Measurements from ENCODE around the gene MPHOSPH8. TPM values are rescaled to one million over a fixed set of nuclear protein-coding genes. Genes with fewer than 3 reads are reported as not detected.
"Not testable (repeated sequence)": the region's sequence is repeated elsewhere in the genome, so short reads cannot be mapped to it uniquely, and the experiment has no call there.

MPHOSPH8 gene
- total RNA-seq, 1 donor from 2014 or later: 16.8 TPM

GRCh38 chr13:19607523-19608078 lies 25.9 kb upstream of the MPHOSPH8 start:
- Histone ChIP-seq H3K4me3 (ENCODE audit: low read depth, low read length) (no peak overlapping the region), H3K27me3 (ENCODE audit: control insufficient read depth, insufficient read depth, low read length) (no peaks in the 10 kb centered on the region), H3K36me3 (ENCODE audit: control insufficient read depth, insufficient read depth, low read length) (no peaks in the 10 kb centered on the region)
- no peak for DNase-seq (ENCODE audit: low read depth)
- TF ChIP-seq CTCF (IDR thresholded peaks at IDR 0.05; ENCODE audit: insufficient read depth, low read length, poor library complexity, severe bottlenecking): no peak

GRCh38 chr13:19618977-19619376 lies 14.5 kb upstream of the MPHOSPH8 start:
- TF ChIP-seq CTCF (IDR thresholded peaks at IDR 0.05; ENCODE audit: insufficient read depth, low read length, poor library complexity, severe bottlenecking): peak; percentile 58
- DNase-seq (ENCODE audit: low read depth): no peak
- H3K36me3 ChIP-seq (ENCODE audit: control insufficient read depth, insufficient read depth, low read length): no peaks in the 10 kb centered on the region
- H3K27me3 ChIP-seq (ENCODE audit: control insufficient read depth, insufficient read depth, low read length): no peaks in the 10 kb centered on the region
- no peak overlapping the region for H3K4me3 ChIP-seq (ENCODE audit: low read depth, low read length)

- DNase-seq (ENCODE audit: low read depth): no peak
- no peaks in the 10 kb centered on the region for H3K27me3 ChIP-seq (ENCODE audit: control insufficient read depth, insufficient read depth, low read length)
- H3K4me3 ChIP-seq (ENCODE audit: low read depth, low read length): no peak overlapping the region
- no peak for TF ChIP-seq CTCF (IDR thresholded peaks at IDR 0.05; ENCODE audit: insufficient read depth, low read length, poor library complexity, severe bottlenecking)
- H3K36me3 ChIP-seq (ENCODE audit: control insufficient read depth, insufficient read depth, low read length): no peaks in the 10 kb centered on the region
Observed at GRCh38 chr13:19622193-19622592, 11.3 kb upstream of the MPHOSPH8 start.

GRCh38 chr13:19624265-19624664 lies 9.2 kb upstream of the MPHOSPH8 start:
- Histone ChIP-seq H3K4me3 (ENCODE audit: low read depth, low read length) (no peak overlapping the region), H3K27me3 (ENCODE audit: control insufficient read depth, insufficient read depth, low read length) (no peaks in the 10 kb centered on the region), H3K36me3 (ENCODE audit: control insufficient read depth, insufficient read depth, low read length) (no peaks in the 10 kb centered on the region)
- no peak for DNase-seq (ENCODE audit: low read depth)
- no peak for TF ChIP-seq CTCF (IDR thresholded peaks at IDR 0.05; ENCODE audit: insufficient read depth, low read length, poor library complexity, severe bottlenecking)

- TF ChIP-seq CTCF (IDR thresholded peaks at IDR 0.05; ENCODE audit: insufficient read depth, low read length, poor library complexity, severe bottlenecking): no peak
- DNase-seq (ENCODE audit: low read depth): no peak
- Histone ChIP-seq H3K4me3 (ENCODE audit: low read depth, low read length) (peak overlapping the region; percentile 76), H3K36me3 (ENCODE audit: control insufficient read depth, insufficient read depth, low read length) (no peaks in the 10 kb centered on the region), H3K27me3 (ENCODE audit: control insufficient read depth, insufficient read depth, low read length) (no peaks in the 10 kb centered on the region)
Observed at GRCh38 chr13:19632915-19633478, 462 bp upstream of the MPHOSPH8 start.

- DNase-seq (ENCODE audit: low read depth): no peak
- Histone ChIP-seq H3K27me3 (ENCODE audit: control insufficient read depth, insufficient read depth, low read length) (no peaks in the 10 kb centered on the region), H3K4me3 (ENCODE audit: low read depth, low read length) (peak overlapping the region; percentile 76), H3K36me3 (ENCODE audit: control insufficient read depth, insufficient read depth, low read length) (no peaks in the 10 kb centered on the region)
- no peak for TF ChIP-seq CTCF (IDR thresholded peaks at IDR 0.05; ENCODE audit: insufficient read depth, low read length, poor library complexity, severe bottlenecking)
Observed at GRCh38 chr13:19634256-19634740, 839 bp downstream of the MPHOSPH8 start.

- H3K27me3 ChIP-seq (ENCODE audit: control insufficient read depth, insufficient read depth, low read length); DNase-seq (ENCODE audit: low read depth); H3K36me3 ChIP-seq (ENCODE audit: control insufficient read depth, insufficient read depth, low read length); H3K4me3 ChIP-seq (ENCODE audit: low read depth, low read length): not testable (repeated sequence)
Observed at GRCh38 chr13:19635926-19636325, 2.5 kb downstream of the MPHOSPH8 start.

Data from kidney epithelial cell (primary cell).